Ishikawa (cell line): Measurements from ENCODE around the gene WNT3A.

ENCODE experiments used
- CEBPB ChIP-seq: IDR thresholded peaks from 2 replicates; pipeline ENCODE4 v1.6.1; 2012
- CREB1 ChIP-seq: IDR thresholded peaks from 2 replicates; pipeline ENCODE4 v1.6.1; 2012; ENCODE audit warnings: low read depth
- EGR1 ChIP-seq: IDR thresholded peaks from 2 replicates; pipeline ENCODE4 v1.6.1; 2012
- EP300 ChIP-seq: IDR thresholded peaks from 2 replicates; pipeline ENCODE4 v1.6.1; 2012; ENCODE audit warnings: borderline replicate concordance
- FOXM1 ChIP-seq: IDR thresholded peaks from 2 replicates; pipeline ENCODE4 v1.6.1; 2012; ENCODE audit warnings: low read depth, borderline replicate concordance
- NFIC ChIP-seq: IDR thresholded peaks from 2 replicates; pipeline ENCODE4 v1.6.1; 2012
- RAD21 ChIP-seq: IDR thresholded peaks from 2 replicates; pipeline ENCODE4 v1.6.1; 2012; ENCODE audit warnings: low read depth
- TAF1 ChIP-seq: IDR thresholded peaks from 2 replicates; pipeline ENCODE4 v1.6.1; 2012; ENCODE audit warnings: low read depth, mild to moderate bottlenecking
- TCF12 ChIP-seq: IDR thresholded peaks from 2 replicates; pipeline ENCODE4 v1.6.1; 2012; ENCODE audit warnings: low read depth
- TEAD4 ChIP-seq: IDR thresholded peaks from 2 replicates; pipeline ENCODE4 v1.6.1; 2012
- YY1 ChIP-seq: IDR thresholded peaks from 2 replicates; pipeline ENCODE4 v1.6.1; 2012; ENCODE audit warnings: low read depth
- ZBTB7A ChIP-seq: IDR thresholded peaks from 2 replicates; pipeline ENCODE4 v1.6.1; 2012; ENCODE audit warnings: low read depth
- TF ChIP-seq, protein P1 (sequence below): IDR thresholded peaks from 2 replicates; pipeline ENCODE4 v1.6.1; 2012; ENCODE audit warnings: low read depth, mild to moderate bottlenecking
- TF ChIP-seq, protein P2 (sequence below): IDR thresholded peaks from 2 replicates; pipeline ENCODE4 v1.6.1; 2012
- TF ChIP-seq, protein P3 (sequence below): IDR thresholded peaks from 2 replicates; pipeline ENCODE4 v1.6.1; 2012

Gene WNT3A

DNA sequence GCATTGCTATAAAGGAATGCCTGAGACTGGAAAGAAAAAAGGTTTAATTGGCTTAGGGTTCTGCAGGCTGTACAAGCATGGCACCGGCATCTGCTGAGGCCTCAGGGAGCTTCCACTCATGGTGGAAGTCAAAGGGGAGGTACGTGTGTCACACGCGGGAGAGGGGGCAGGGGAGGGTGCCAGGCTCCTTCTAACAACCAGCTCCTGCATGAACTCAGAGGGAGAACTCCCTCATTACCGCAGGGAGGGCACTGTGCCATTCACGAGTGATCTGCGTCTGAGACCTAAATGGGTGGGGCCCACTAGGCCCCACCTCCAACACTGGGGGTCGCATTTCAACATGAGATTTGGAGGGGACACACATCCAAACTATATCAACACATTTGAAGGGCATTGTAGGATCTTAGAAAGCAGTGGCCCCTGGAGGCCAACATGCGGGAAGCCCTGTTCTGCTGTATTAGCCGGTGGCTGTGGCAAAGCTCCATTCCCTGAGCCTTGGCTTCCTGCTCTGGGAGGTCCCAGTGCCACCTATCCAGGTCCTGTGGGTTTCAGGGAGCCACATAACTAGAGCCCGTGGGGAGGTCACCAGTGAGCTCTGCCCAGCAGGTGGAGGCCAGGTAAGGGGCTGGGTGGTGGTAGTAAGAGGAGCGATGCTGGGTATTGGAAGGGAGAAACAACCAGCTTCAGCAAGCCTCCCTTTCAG, 10.0 kb downstream of the WNT3A start:
- TF ChIP-seq CREB1 (no peak), TCF12 (no peak), TAF1 (no peak), EP300 (no peak), ZBTB7A (no peak), RAD21 (no peak), TEAD4 (no peak), YY1 (no peak), NFIC (no peak), CEBPB (no peak)
- TF ChIP-seq, protein P1, sequence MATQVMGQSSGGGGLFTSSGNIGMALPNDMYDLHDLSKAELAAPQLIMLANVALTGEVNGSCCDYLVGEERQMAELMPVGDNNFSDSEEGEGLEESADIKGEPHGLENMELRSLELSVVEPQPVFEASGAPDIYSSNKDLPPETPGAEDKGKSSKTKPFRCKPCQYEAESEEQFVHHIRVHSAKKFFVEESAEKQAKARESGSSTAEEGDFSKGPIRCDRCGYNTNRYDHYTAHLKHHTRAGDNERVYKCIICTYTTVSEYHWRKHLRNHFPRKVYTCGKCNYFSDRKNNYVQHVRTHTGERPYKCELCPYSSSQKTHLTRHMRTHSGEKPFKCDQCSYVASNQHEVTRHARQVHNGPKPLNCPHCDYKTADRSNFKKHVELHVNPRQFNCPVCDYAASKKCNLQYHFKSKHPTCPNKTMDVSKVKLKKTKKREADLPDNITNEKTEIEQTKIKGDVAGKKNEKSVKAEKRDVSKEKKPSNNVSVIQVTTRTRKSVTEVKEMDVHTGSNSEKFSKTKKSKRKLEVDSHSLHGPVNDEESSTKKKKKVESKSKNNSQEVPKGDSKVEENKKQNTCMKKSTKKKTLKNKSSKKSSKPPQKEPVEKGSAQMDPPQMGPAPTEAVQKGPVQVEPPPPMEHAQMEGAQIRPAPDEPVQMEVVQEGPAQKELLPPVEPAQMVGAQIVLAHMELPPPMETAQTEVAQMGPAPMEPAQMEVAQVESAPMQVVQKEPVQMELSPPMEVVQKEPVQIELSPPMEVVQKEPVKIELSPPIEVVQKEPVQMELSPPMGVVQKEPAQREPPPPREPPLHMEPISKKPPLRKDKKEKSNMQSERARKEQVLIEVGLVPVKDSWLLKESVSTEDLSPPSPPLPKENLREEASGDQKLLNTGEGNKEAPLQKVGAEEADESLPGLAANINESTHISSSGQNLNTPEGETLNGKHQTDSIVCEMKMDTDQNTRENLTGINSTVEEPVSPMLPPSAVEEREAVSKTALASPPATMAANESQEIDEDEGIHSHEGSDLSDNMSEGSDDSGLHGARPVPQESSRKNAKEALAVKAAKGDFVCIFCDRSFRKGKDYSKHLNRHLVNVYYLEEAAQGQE = no peak

DNA sequence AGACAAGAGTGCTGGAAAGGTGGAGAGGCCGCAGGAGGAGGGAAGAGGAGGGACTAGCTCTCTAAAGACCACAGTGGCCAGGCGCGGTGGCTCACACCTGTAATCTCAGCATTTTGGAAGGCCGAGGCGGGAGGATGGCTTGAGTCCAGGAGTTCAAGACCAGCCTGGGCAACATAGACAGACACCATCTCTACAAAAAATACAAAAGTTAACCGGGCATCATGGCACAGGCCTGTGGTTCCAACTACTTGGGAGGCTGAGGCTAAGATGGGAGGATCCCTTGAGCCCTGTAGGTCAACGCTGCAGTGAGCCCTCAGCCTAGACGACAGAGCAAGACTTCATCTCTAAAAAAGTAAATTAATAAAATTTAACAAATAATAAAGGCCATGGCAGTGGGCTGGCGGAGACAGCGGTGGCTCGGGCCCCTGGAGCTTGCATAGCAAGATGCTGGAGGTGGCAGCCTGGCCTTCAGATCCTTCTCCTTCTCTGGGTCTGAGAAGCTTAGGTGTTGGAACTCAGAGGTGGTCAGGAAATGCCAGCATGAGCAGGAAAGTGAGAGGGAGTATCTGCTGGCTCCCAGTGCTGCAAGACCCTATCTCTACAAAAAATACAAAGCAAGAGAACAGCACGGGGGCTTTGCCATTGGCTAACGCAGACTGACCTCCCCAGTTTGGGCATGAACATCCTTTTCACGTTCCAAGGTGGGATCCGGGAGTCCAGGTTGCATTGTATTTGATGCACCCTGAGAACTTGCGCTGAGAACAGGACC, 10.7 kb downstream of the WNT3A start:
- TF ChIP-seq, protein P2, sequence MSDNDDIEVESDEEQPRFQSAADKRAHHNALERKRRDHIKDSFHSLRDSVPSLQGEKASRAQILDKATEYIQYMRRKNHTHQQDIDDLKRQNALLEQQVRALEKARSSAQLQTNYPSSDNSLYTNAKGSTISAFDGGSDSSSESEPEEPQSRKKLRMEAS = no peak
- TF ChIP-seq CEBPB = no peak
- TF ChIP-seq EP300 = no peak
- TF ChIP-seq EGR1 = no peak
- TF ChIP-seq TEAD4 = no peak
- TF ChIP-seq, protein P3, sequence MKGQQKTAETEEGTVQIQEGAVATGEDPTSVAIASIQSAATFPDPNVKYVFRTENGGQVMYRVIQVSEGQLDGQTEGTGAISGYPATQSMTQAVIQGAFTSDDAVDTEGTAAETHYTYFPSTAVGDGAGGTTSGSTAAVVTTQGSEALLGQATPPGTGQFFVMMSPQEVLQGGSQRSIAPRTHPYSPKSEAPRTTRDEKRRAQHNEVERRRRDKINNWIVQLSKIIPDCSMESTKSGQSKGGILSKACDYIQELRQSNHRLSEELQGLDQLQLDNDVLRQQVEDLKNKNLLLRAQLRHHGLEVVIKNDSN = no peak
- TF ChIP-seq CREB1 = no peak
- TF ChIP-seq TAF1 = no peak
- no peak for TF ChIP-seq ZBTB7A
- TF ChIP-seq RAD21 = no peak
- TF ChIP-seq FOXM1 = no peak
- TF ChIP-seq TCF12 = no peak
- TF ChIP-seq, protein P1 = no peak
- no peak for TF ChIP-seq NFIC
- no peak for TF ChIP-seq YY1

DNA sequence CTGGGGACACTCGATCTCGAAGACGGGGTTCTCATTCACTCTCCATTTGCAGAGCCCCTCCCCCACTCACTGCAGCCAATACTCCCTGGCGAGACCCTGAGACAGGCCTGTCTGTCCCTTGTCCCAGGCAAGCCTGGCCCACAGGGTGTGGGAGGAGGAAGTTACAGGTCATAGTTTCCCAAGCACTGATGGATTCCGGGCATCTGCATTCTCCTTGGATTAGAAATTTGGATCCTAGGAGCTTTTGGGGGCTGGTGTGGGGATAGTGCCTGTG, 11.3 kb downstream of the WNT3A start:
- no peak for TF ChIP-seq ZBTB7A
- TF ChIP-seq, protein P1 = no peak

DNA sequence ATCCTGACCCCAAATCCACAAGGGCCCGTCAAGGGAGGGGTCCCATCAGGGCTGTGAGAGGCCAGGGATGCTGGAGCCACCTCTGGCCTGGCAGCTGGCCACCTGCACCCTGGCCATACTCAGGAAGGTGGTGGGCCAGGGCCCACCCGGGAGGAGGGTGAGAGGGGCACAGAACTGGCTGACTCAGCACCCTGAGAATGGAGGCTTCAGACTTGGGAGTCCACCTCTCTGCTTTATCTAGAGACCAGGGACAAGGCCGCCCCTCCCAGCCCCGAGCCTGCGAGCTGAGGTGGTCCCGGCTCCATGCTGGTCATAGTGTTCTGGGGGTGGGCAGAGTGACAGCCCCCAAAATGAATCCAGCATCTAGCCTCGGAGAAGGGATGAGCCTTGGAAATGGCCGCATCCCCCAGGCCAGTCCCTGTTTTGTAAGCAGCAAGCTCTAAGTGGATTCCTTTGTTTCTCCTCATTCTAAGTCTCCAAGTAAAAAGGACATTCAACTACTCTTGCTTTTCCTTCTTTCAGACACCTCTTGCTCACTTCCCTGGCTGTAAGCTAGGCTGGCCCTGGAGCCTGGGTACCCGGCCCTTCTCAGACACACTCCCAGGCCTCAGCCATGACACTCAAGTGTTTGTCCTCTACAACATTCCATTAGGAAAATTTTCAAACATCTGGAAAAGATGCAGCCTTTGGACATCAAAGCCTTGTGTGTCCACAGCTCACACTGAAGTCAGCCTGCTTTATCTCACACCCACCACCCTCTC, 12.3 kb downstream of the WNT3A start:
- no peak for TF ChIP-seq TEAD4
- TF ChIP-seq EP300 = no peak
- TF ChIP-seq NFIC = no peak
- TF ChIP-seq YY1 = no peak
- TF ChIP-seq FOXM1 = no peak
- no peak for TF ChIP-seq EGR1
- no peak for TF ChIP-seq RAD21
- no peak for TF ChIP-seq CEBPB
- TF ChIP-seq TAF1 = no peak
- TF ChIP-seq, protein P2 = no peak
- TF ChIP-seq, protein P3 = no peak
- TF ChIP-seq ZBTB7A = no peak
- TF ChIP-seq, protein P1 = no peak
